ENCODE measurements around the gene CLNS1A.

GRCh38 chr11:77672264-77672663 is 34.7 kb upstream of the CLNS1A start:
- TF ChIP-seq CTCF (IDR thresholded peaks at IDR 0.05) (no peak), POLR2AphosphoS5 (IDR thresholded peaks at IDR 0.05) (no peak)
